HUES6 (cell line): ENCODE measurements around the gene OXCT2.
"Not testable (repeated sequence)": the region's sequence is repeated elsewhere in the genome, so short reads cannot be mapped to it uniquely, and the experiment has no call there.

Experiments used
- H3K27ac ChIP-seq: 2 replicates; pipeline ENCODE4 v1.7.0; 2013; ENCODE audit warnings: low read depth, mild to moderate bottlenecking, low read length, inconsistent platforms
- H3K27me3 ChIP-seq: 2 replicates; pipeline ENCODE4 v1.6.1; 2013; ENCODE audit warnings: low read length; ENCODE audit not compliant: control insufficient read depth, insufficient read depth
- H3K36me3 ChIP-seq: 2 replicates; pipeline ENCODE4 v1.6.1; 2013; ENCODE audit warnings: low read length; ENCODE audit not compliant: control insufficient read depth, insufficient read depth
- H3K4me1 ChIP-seq: 2 replicates; pipeline ENCODE4 v1.6.1; 2013; ENCODE audit warnings: low read length; ENCODE audit not compliant: control insufficient read depth, insufficient read depth
- H3K4me3 ChIP-seq: 2 replicates; pipeline ENCODE4 v1.5.1; 2013; ENCODE audit warnings: low read depth, low read length
- H3K9ac ChIP-seq: one replicate; pipeline ENCODE4 v1.6.1; 2013; ENCODE audit warnings: mild to moderate bottlenecking, low read length
- H3K9me3 ChIP-seq: 2 replicates; pipeline ENCODE4 v1.6.1; 2013; ENCODE audit warnings: low read depth, low read length; ENCODE audit not compliant: control insufficient read depth, insufficient read depth

Gene OXCT2

GRCh38 chr1:39786303-39787107 lies 15.4 kb upstream of the OXCT2 start:
- not testable (repeated sequence) for H3K4me1 ChIP-seq, H3K4me3 ChIP-seq, H3K9ac ChIP-seq, H3K9me3 ChIP-seq, H3K27ac ChIP-seq, H3K36me3 ChIP-seq
- H3K27me3 ChIP-seq: peaks cover 87% of the 10 kb centered on the region

- not testable (repeated sequence) for H3K9ac ChIP-seq, H3K36me3 ChIP-seq, H3K27ac ChIP-seq, H3K4me1 ChIP-seq, H3K4me3 ChIP-seq, H3K9me3 ChIP-seq
- H3K27me3 ChIP-seq: peaks cover 75% of the 10 kb centered on the region
Observed at GRCh38 chr1:39782685-39783084, 11.5 kb upstream of the OXCT2 start.

GRCh38 chr1:39782103-39782502 lies 11.0 kb upstream of the OXCT2 start:
- no peaks in the 10 kb centered on the region for H3K4me1 ChIP-seq
- H3K4me3 ChIP-seq: no peak overlapping the region
- H3K9ac ChIP-seq: no peak overlapping the region
- no peaks in the 10 kb centered on the region for H3K9me3 ChIP-seq
- H3K27me3 ChIP-seq: peaks cover 75% of the 10 kb centered on the region
- H3K27ac ChIP-seq: no peak overlapping the region
- no peaks in the 10 kb centered on the region for H3K36me3 ChIP-seq

GRCh38 chr1:39781349-39781715 lies 10.2 kb upstream of the OXCT2 start:
- Histone ChIP-seq H3K9me3 (no peaks in the 10 kb centered on the region), H3K27me3 (peaks cover 70% of the 10 kb centered on the region), H3K4me1 (no peaks in the 10 kb centered on the region), H3K36me3 (no peaks in the 10 kb centered on the region), H3K27ac (no peak overlapping the region), H3K4me3 (no peak overlapping the region), H3K9ac (no peak overlapping the region)

- H3K9ac ChIP-seq: no peak overlapping the region
- peaks cover 65% of the 10 kb centered on the region for H3K27me3 ChIP-seq
- no peaks in the 10 kb centered on the region for H3K4me1 ChIP-seq
- H3K4me3 ChIP-seq: no peak overlapping the region
- H3K36me3 ChIP-seq: no peaks in the 10 kb centered on the region
- no peaks in the 10 kb centered on the region for H3K9me3 ChIP-seq
- H3K27ac ChIP-seq: no peak overlapping the region
Observed at GRCh38 chr1:39779821-39780220, 8.7 kb upstream of the OXCT2 start.

GRCh38 chr1:39779137-39779536 lies 8.0 kb upstream of the OXCT2 start:
- Histone ChIP-seq H3K27me3 (peaks cover 64% of the 10 kb centered on the region), H3K4me3 (no peak overlapping the region)

GRCh38 chr1:39778463-39779099 lies 7.4 kb upstream of the OXCT2 start:
- H3K4me1 ChIP-seq, H3K4me3 ChIP-seq, H3K27ac ChIP-seq, H3K9ac ChIP-seq, H3K9me3 ChIP-seq, H3K36me3 ChIP-seq: not testable (repeated sequence)
- H3K27me3 ChIP-seq: peaks cover 59% of the 10 kb centered on the region

More at GRCh38 chr1:39779137-39779536, 8.0 kb upstream of the OXCT2 start:
- Histone ChIP-seq H3K27ac (no peak overlapping the region), H3K36me3 (no peaks in the 10 kb centered on the region), H3K9ac (no peak overlapping the region), H3K4me1 (no peaks in the 10 kb centered on the region), H3K9me3 (no peaks in the 10 kb centered on the region)

- H3K36me3 ChIP-seq, H3K4me1 ChIP-seq, H3K9ac ChIP-seq, H3K9me3 ChIP-seq, H3K4me3 ChIP-seq, H3K27ac ChIP-seq: not testable (repeated sequence)
- peaks cover 52% of the 10 kb centered on the region for H3K27me3 ChIP-seq
Observed at GRCh38 chr1:39777896-39778295, 6.7 kb upstream of the OXCT2 start.

DNA sequence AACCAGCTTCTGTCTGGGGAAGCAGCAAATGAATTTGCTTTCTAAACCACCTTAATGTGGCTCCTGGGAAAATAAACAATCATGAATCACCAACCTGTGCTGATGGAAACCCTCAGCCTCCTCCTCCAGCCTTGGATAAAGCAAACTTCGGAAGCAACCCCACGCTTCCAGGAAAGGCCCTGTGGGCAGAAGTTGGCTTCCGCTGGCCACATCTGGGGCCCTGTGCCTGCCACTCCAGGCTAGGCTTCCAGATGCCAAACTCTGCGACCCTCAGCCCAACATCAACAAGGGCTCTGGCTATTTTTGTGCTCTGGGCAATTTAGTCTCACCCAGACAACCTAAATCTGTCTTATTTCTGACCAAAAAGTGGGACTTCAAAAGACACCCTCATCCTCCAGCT lies 6.2 kb upstream of the OXCT2 start:
- Histone ChIP-seq H3K4me3 (no peak overlapping the region), H3K4me1 (no peaks in the 10 kb centered on the region), H3K9me3 (no peaks in the 10 kb centered on the region), H3K27me3 (peaks cover 47% of the 10 kb centered on the region), H3K27ac (no peak overlapping the region), H3K36me3 (no peaks in the 10 kb centered on the region), H3K9ac (no peak overlapping the region)

- Histone ChIP-seq H3K27me3 (peaks cover 47% of the 10 kb centered on the region), H3K4me3 (no peak overlapping the region), H3K36me3 (no peaks in the 10 kb centered on the region), H3K9ac (no peak overlapping the region), H3K27ac (no peak overlapping the region), H3K9me3 (no peaks in the 10 kb centered on the region), H3K4me1 (no peaks in the 10 kb centered on the region)
Observed at GRCh38 chr1:39776886-39777285, 5.7 kb upstream of the OXCT2 start.

GRCh38 chr1:39776400-39776713 lies 5.2 kb upstream of the OXCT2 start:
- peaks cover 44% of the 10 kb centered on the region for H3K27me3 ChIP-seq
- no peak overlapping the region for H3K27ac ChIP-seq
- H3K9ac ChIP-seq: no peak overlapping the region
- no peaks in the 10 kb centered on the region for H3K4me1 ChIP-seq
- no peak overlapping the region for H3K4me3 ChIP-seq
- no peaks in the 10 kb centered on the region for H3K9me3 ChIP-seq
- no peaks in the 10 kb centered on the region for H3K36me3 ChIP-seq
